HG03521 (cell line): Measurements from ENCODE around the gene SYNRG.

Experiments used
- ATAC-seq: cut with Tn5 transposase; IDR thresholded peaks from one replicate; pipeline ENCODE4 v1.9.1; 2021; ENCODE audit warnings: mild to moderate bottlenecking, moderate library complexity; ENCODE audit not compliant: unreplicated experiment

Gene SYNRG

DNA sequence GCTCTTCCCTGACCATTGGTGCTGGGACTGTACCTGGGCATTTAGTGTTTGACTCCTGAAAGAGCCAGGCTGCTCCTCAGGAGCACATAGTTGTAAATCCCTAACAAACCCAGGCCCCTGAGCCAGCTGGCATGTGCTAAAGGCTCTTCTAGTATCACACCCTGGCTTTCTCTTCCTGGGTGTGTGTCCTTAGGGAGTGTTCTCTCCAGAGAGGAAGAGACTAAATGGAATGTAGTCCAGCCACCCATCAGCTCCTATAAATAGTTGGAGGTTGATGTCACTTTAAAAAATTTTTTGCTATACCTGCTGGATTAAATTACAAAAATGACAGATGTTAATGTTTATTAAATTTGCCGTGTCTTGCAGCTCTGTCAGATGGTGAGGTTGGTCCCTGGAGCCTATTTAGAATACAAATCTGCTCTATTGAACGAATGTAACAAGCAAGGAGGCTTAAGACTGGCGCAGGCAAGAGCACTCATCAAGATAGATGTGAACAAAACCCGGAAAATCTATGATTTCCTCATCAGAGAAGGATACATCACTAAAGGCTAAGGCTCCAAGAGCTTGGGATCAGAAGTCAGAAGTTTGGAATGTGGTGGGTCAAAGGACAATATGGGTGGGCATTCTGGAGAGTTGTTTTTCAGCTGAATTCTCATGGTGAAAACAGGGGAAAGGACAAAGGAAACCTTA lies 132.6 kb downstream of the SYNRG start:
- no peak for ATAC-seq

DNA sequence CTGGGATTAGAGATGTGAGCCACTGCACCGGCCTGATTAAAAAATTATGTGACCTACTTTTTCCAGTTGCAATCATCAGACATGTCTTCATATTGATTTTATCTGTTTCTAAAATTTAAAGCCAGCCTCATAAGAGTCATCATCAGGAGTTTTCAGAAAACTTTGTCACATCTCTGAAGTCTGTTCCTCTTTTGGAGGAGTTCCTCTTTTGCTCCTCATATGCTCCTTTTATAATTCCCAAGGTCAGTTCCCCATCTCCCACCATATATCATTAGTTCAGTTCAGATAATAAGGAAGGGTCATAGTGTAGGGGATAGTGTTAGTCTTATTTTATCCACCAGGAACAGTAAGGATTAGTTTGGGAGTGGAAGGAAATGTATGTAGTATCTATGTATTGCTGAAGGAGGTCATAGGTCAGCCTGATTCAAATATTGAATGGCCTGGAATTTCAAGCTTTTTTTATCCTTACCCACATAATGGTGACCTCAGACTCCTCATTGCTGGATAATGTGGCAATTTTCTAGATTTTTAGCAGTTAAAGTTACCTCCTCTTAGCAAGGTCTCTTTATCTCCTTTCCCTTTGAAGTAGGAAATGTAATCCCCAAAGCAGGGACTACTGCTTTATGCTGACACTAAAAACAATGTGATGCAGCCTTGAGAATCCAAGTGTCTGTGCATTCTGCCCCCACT lies 133.3 kb downstream of the SYNRG start:
- no peak for ATAC-seq

DNA sequence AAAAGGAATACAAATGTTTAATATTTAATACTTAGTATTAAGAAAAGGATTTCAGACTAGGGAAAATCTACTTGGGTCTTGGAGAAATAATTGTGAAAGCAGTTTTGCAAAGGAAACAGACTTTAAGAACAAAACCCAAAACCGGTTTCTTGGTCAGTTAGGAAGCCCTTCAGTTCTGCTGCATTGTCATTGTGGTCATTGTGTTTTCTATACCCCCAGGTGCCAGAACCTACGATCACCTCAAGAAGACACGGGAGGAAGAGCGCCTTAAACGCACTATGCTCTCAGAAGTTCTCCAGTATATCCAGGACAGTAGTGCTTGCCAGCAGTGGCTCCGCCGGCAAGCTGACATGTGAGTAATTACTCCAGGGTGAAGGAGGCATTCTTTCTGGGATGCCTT lies 139.0 kb downstream of the SYNRG start:
- no peak for ATAC-seq

DNA sequence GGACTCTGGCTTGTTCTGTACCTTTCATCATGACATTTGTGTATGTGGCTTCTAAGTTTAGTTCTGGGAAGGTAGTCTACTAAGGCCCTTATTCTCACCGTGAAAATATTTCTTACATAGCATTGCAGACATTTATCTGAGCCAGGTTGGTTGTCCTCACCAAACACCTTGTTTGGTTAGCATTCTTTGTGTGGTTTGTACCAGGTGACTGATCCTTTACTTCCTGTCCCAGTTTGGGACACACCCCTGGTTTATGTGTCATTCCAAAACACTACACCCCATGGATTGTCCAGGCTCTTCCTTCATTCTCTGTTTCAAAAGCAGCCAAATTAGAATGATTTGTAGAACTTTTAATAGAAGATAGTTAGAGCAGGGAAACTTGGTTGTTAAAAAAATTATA lies 142.7 kb downstream of the SYNRG start:
- no peak for ATAC-seq

DNA sequence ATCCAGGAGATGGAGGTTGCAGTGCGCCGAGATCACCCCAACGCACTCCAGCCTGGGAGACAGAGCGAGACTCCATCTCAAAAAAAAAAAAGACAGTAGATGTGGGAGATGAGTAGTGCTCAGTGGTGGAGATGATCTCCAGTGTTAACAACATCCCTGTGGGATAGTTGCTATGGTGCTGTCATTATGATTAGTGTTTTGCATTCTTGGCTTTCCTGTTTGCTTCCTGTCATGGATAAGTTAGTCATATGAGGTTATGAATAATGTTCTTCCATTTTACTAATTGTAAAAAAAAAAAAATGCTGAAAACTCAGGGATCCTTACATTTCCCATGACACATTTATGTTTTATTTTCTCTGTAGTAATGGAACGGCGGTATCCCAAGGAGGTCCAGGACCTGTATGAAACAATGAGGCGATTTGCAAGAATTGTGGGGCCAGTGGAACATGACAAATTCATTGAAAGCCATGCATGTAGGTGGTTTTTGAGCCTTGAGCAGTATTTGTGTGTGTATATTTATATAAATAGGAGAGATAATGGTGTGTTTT lies 144.1 kb downstream of the SYNRG start:
- no peak for ATAC-seq
